ENCODE data around the gene TRIM67.
A peak's percentile ranks its signal among the peaks of the same experiment; 100 is the strongest.
"Not testable (repeated sequence)": the region's sequence is repeated elsewhere in the genome, so short reads cannot be mapped to it uniquely, and the experiment has no call there.

TRIM67 gene

DNA sequence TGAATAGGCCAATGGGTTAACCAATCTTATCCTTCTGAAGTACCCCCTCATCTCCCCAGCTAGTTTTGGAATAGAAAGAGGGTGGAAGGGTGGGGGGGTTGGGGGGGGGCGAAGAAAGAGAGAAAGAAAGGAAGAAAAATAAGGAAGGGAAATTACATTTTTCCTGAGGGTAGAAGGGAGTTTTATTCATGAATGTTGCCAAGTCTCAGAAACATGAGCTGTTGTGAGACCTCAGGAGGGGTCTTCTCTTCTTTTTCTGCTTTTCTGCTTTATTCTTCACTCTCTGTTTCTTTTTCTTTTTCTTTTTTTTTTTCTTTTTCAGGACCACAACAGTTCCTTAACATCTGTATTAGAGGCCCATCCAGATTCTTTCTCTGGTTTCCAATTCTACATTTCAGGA is 6.0 kb upstream of the TRIM67 start:
- DNase-seq (ENCODE audit: low read depth, low spot score): no peak
- TF ChIP-seq, protein P1, sequence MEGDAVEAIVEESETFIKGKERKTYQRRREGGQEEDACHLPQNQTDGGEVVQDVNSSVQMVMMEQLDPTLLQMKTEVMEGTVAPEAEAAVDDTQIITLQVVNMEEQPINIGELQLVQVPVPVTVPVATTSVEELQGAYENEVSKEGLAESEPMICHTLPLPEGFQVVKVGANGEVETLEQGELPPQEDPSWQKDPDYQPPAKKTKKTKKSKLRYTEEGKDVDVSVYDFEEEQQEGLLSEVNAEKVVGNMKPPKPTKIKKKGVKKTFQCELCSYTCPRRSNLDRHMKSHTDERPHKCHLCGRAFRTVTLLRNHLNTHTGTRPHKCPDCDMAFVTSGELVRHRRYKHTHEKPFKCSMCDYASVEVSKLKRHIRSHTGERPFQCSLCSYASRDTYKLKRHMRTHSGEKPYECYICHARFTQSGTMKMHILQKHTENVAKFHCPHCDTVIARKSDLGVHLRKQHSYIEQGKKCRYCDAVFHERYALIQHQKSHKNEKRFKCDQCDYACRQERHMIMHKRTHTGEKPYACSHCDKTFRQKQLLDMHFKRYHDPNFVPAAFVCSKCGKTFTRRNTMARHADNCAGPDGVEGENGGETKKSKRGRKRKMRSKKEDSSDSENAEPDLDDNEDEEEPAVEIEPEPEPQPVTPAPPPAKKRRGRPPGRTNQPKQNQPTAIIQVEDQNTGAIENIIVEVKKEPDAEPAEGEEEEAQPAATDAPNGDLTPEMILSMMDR (IDR thresholded peaks at IDR 0.05; ENCODE audit: insufficient read depth, low read length, missing control alignments): no peak
- no peak overlapping the region for H3K4me3 ChIP-seq (ENCODE audit: low read depth, low read length)
- ChIA-PET CTCF (interaction anchor here (1.2 kb wide), 1 partner anchor 10 kb away, joined by 3 read pairs; no protein-coding TSS in a partner anchor), POLR2A (no interaction called here)

DNA sequence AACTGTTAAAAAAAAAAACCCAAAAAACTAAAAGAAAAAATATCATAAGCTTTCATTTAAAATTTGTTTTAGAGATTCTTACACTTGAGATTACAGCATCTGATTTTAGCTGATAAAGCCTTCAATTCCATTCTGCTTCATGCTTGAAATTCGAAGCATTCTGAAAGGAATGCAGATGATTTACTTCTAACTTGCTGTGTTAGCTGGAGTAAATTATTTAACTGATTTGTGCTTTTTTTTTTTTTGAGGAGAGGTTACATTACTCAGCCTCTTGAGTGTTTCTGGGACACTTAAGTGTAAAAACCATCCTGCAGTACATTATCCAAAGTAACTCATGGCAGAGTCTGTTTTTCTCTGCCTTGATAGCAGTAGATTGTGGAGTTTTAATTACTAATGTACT is 4.5 kb upstream of the TRIM67 start:
- H3K4me3 ChIP-seq (ENCODE audit: low read depth, low read length): no peak overlapping the region
- DNase-seq (ENCODE audit: low read depth, low spot score): no peak
- TF ChIP-seq, protein P1 (IDR thresholded peaks at IDR 0.05; ENCODE audit: insufficient read depth, low read length, missing control alignments): no peak
- ChIA-PET CTCF (interaction anchor here (0.6 to 1.1 kb wide), 2 partner anchors 53 to 79 kb away, joined by 3 read pairs; no protein-coding TSS in a partner anchor), POLR2A (no interaction called here)

DNA sequence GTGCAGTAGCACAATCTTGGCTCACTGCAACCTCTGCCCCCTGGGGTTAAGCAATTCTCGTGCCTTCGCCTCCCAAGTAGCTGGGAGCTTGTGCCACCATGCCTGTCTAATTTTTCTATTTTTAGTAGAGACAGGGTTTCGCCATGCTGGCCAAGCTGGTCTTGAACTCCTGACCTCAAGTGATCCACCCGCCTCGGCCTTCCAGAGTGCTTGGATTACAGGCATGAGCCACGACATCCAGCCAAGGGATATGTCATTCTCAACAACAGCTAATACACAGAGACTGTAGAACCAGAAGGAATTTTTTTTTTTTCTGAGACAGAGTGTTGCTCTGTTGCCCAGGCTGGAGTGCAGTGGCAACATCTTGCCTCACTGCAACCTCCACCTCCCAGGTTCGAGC is 3.7 kb upstream of the TRIM67 start:
- not testable (repeated sequence) for DNase-seq (ENCODE audit: low read depth, low spot score); H3K4me3 ChIP-seq (ENCODE audit: low read depth, low read length)
- ChIA-PET CTCF (interaction anchor here (0.7 kb wide), 1 partner anchor 62 kb away, joined by 3 read pairs; no protein-coding TSS in a partner anchor), POLR2A (interaction anchor here (0.6 kb wide), 1 partner anchor 19 kb away, joined by 3 read pairs; no protein-coding TSS in a partner anchor)

DNA sequence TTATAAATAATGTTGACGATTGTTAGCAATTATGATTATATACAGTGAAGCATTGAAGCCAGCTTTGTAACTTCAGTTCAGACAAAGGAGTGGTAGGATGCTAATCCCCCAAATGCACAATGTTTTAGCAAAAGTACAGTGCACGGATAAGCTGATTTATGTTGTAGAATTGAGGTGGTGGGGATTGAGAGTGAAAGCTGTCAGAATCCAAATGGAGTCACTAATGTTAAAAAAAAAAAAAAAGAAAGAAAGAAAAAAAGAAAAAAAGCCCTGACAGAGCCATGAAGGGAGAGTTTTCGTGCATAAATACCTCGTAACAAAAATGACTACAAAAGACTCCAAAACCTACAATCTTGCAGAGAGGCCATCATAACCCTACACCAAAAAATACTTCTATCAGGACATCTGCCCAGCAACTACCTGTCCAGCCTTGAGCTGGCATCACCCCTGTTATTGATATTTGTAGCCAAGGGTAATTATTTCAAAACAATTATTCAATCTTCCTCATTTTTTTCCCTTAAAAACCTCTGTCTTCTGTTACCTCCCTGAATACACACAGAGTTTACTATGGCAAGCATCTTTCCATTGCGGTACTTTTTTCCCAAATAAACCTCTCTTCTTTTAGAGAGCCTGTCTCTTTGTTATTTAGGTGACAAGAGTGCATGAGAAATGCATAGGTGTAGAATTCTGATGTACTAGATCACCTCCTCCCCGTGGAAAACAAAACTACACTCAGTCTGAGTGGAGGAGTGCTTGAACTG is 2.5 kb upstream of the TRIM67 start:
- DNase-seq (ENCODE audit: low read depth, low spot score): no peak
- TF ChIP-seq, protein P1 (IDR thresholded peaks at IDR 0.05; ENCODE audit: insufficient read depth, low read length, missing control alignments): no peak
- ChIA-PET POLR2A (no interaction called here), CTCF (no interaction called here)
- no peak overlapping the region for H3K4me3 ChIP-seq (ENCODE audit: low read depth, low read length)

DNA sequence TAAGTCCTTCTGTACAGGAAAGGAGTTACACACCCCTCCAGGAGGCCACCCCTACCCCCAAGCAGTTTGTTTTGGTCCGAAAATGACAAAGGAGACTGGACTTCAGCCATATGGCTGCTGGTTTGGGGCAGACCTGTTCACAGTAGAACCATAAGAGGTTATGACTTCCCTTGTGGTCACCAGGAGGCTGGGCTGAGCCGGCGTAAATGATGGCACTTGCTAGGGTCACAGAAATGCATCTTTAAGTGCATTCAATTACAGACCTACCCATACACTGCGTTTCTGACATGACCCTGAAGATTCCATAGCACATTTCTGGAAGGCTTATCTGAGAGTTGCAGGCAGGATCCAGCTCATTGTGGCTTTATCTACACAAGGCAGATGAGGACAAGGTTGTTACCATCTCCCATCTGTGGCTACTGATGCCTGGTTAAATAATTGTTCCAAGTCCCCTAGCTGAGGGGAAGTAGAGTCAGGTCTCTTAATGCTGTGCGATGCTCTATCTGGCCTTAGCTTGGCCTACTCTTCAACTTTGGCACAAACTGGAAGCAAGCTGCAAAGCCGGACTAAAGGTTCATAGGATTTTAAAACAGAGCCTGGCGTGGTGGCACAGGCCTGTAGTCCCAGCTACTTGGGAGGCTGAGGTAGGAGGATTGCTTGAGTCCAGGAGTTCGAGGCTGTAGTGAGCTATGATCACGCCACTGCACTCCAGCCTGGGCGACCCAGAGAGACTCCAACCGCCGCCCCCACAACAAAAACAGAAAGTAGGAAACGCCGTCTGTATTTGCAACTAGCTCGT is 1.7 kb upstream of the TRIM67 start:
- ChIA-PET POLR2A (no interaction called here), CTCF (no interaction called here)
- H3K4me3 ChIP-seq (ENCODE audit: low read depth, low read length): no peak overlapping the region
- TF ChIP-seq, protein P1 (IDR thresholded peaks at IDR 0.05; ENCODE audit: insufficient read depth, low read length, missing control alignments): no peak
- DNase-seq (ENCODE audit: low read depth, low spot score): no peak

DNA sequence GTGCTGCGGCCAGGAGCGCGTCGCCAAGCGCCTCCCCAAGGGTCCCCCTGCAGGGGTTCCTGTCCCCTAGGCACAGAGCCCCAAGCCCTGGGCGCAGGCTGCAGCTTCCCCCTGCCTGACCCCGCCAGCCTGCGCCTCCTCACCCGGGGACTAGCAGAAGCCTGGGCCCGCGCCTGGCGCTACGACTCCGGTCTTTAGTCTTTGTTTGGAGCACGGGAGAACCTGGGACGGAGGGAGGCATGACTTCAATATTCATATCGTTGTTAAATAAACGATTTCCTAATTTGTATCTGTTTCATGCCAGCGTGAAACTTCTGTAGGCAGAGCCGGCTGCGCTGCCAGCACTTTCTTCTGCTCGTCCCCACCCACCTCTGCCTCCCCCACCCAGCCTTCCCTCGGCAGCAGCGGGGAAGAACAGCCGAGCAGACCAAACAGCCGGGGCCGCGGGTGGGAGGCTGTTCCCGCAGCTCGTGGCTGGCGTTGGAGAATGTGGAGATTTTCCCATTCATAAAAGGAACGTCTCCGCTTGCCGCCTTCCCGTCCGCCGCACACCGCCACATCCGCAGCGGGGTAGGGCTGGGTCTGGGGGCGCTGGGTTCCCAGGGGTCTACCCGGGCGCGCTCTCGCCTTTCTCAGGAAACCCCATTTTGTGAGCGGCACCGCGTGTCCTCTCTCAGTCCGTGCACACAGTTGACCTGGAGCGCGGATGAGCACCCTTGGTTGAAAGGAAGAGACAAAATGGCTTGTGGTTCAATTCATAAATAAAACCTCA is 777 bp upstream of the TRIM67 start:
- CTCF ChIA-PET: no interaction called here
- DNase-seq (ENCODE audit: low read depth, low spot score): no peak
- H3K4me3 ChIP-seq (ENCODE audit: low read depth, low read length): peak overlapping the region; percentile 44
- TF ChIP-seq, protein P1 (IDR thresholded peaks at IDR 0.05; ENCODE audit: insufficient read depth, low read length, missing control alignments): no peak
- POLR2A ChIA-PET: no interaction called here

Measured in AG04449 (cell line).